Measurements from ENCODE around the gene POP7. TPM values are rescaled to one million over a fixed set of nuclear protein-coding genes. Genes with fewer than 3 reads are reported as not detected.

POP7 gene
- total RNA-seq, 2 experiments from 2014 or later, result 47.2 to 94.3 TPM

DNA sequence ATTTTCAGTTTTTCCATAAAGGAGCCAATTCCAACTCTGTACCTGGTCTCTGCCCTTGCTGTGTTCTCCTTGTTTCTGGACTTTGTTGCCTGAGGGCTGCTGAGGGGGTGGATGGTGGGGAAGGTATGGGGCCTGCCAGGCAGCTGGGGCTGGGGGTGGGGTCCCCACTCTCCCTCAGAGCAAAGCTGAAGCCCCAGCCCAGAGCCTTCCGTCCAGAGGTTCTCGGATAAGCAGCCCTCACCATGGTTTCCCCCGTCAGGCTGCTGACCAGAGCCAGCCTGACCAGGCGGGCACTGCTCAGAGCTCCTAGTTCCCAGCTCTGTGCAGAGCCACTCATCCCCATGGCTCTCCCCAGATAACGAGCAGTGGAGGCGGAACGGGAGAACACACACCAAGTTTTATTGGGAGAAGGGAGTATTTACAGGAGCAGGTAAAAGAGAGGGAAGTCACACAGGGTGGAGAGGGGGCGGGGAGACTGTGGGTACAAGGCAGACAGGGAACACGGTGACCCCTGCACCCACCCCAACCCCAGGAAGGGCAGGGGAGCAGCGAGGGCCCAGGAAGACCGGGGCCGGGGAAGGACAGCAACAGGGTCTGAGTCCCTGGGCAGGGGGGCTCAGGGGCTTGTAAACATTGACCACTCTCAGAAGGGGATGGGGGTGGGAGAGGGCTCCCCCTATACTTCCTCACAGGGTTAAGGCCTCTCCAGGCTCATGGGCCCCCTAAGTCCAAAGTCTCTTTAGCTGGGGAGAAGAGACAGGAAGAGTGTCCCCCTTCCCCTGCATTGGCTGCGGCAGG lies 26.6 kb upstream of the POP7 start:
- CTCF ChIA-PET (ENCODE audit: unreplicated experiment), result no interaction called here

GRCh38 chr7:100679927-100680575 lies 25.9 kb upstream of the POP7 start:
- H3K9me3 ChIP-seq (ENCODE audit: low read length), result no peaks in the 10 kb centered on the region
- H3K4me2 ChIP-seq (ENCODE audit: low read length), result no peak overlapping the region
- no peak overlapping the region for H3K4me3 ChIP-seq (ENCODE audit: low read depth, low read length, poor library complexity, severe bottlenecking)
- POLR2A ChIA-PET, result interaction anchor here (0.6 kb wide), 1 partner anchor 74 kb away, joined by 3 read pairs; no protein-coding TSS in a partner anchor
- H3K79me2 ChIP-seq (ENCODE audit: insufficient read depth, low read depth, low read length), result no peaks in the 10 kb centered on the region
- TSS peak; percentile 81 for BruUV-seq (replicated peaks)
- H3K4me1 ChIP-seq (ENCODE audit: insufficient read depth, low read length, poor library complexity, severe bottlenecking), result peaks cover 6% of the 10 kb centered on the region
- no peak overlapping the region for H2AFZ ChIP-seq (ENCODE audit: low read length)
- peaks cover 88% of the 10 kb centered on the region for H3K36me3 ChIP-seq (ENCODE audit: insufficient read depth, low read length)
- no peak for DNase-seq (ENCODE audit: low spot score)
- CTCF ChIA-PET (ENCODE audit: unreplicated experiment), result no interaction called here
- no peak for TF ChIP-seq CTCF (conservative IDR thresholded peaks at IDR 0.05; ENCODE audit: low read length)
- no peak for TF ChIP-seq EZH2phosphoT487 (IDR thresholded peaks at IDR 0.05; ENCODE audit: borderline replicate concordance, low read depth, low read length)
- 0 out of 2 replicates have a peak, but pooled peaks cover 4% of the 10 kb centered on the region for H4K20me1 ChIP-seq (ENCODE audit: insufficient read depth, low read length)
- H3K9me2 ChIP-seq (ENCODE audit: insufficient read depth, low read length), result no peaks in the 10 kb centered on the region
- H3K27ac ChIP-seq (ENCODE audit: low read depth, low read length, poor library complexity, severe bottlenecking), result no peak overlapping the region
- intact Hi-C loops (cut with micrococcal nuclease; ENCODE audit: unreplicated experiment), result loop anchor here (10.0 kb wide), 1 partner anchor 205 kb away; the partner anchor contains the start of gene TSC22D4

More for the DNA sequence above, 26.6 kb upstream of the POP7 start:
- Histone ChIP-seq H3K4me1 (ENCODE audit: insufficient read depth, low read length, poor library complexity, severe bottlenecking) (peaks cover 6% of the 10 kb centered on the region), H3K79me2 (ENCODE audit: insufficient read depth, low read depth, low read length) (peaks cover 6% of the 10 kb centered on the region; the same call in 1 of the 2 replicates), H2AFZ (ENCODE audit: low read length) (no peak overlapping the region), H3K4me3 (ENCODE audit: low read depth, low read length, poor library complexity, severe bottlenecking) (no peak overlapping the region), H3K36me3 (ENCODE audit: insufficient read depth, low read length) (peaks cover 81% of the 10 kb centered on the region), H3K9me3 (ENCODE audit: low read length) (no peaks in the 10 kb centered on the region), H3K27ac (ENCODE audit: low read depth, low read length, poor library complexity, severe bottlenecking) (no peak overlapping the region), H3K9me2 (ENCODE audit: insufficient read depth, low read length) (no peaks in the 10 kb centered on the region), H3K4me2 (ENCODE audit: low read length) (no peak overlapping the region), H4K20me1 (ENCODE audit: insufficient read depth, low read length) (0 out of 2 replicates have a peak, but pooled peaks cover 4% of the 10 kb centered on the region)
- BruUV-seq (replicated peaks), result no TSS peak
- no peak for DNase-seq (ENCODE audit: low spot score)
- POLR2A ChIA-PET, result interaction anchor here (0.6 kb wide), 1 partner anchor 73 kb away, joined by 3 read pairs; no protein-coding TSS in a partner anchor
- no peak for TF ChIP-seq CTCF (conservative IDR thresholded peaks at IDR 0.05; ENCODE audit: low read length)
- no peak for TF ChIP-seq EZH2phosphoT487 (IDR thresholded peaks at IDR 0.05; ENCODE audit: borderline replicate concordance, low read depth, low read length)
- intact Hi-C loops (cut with micrococcal nuclease; ENCODE audit: unreplicated experiment), result loop anchor here (10.0 kb wide), 1 partner anchor 205 kb away; the partner anchor contains the start of gene TSC22D4

Data from OCI-LY7 (cell line).